Right atrium auricular region (tissue), 2 donors: ENCODE results near the gene RC3H1. TPM values are rescaled to one million over a fixed set of nuclear protein-coding genes. Genes with fewer than 3 reads are reported as not detected.
"Not testable (repeated sequence)": the region's sequence is repeated elsewhere in the genome, so short reads cannot be mapped to it uniquely, and the experiment has no call there.

Experiments used
- DNase-seq: peaks from one replicate; pipeline ENCODE4 v3.0.0-alpha.2; 2019; ENCODE audit warnings: low spot score
- H3K27ac ChIP-seq, 2 donors: fragments of 200-600 bp; sonication (generic); 1 replicate in 1 of 2; 2 replicates in 1 of 2; pipeline ENCODE4 v1.5.1; 2016 to 2019
- H3K27me3 ChIP-seq, 2 donors: fragments of 200-600 bp; sonication (generic); one replicate each; pipeline versions ENCODE4 v1.5.1 to v1.6.0; 2017 to 2019
- H3K36me3 ChIP-seq: fragments of 200-600 bp; sonication (generic); one replicate; pipeline ENCODE4 v1.5.1; 2016
- H3K4me1 ChIP-seq, 2 donors: fragments of 200-600 bp; sonication (generic); one replicate each; pipeline versions ENCODE4 v1.5.1 to v1.6.0; 2017 to 2019
- H3K4me3 ChIP-seq, 2 donors: fragments of 200-600 bp; sonication (generic); 1 replicate in 1 of 2; 2 replicates in 1 of 2; pipeline ENCODE4 v1.5.1; 2017 to 2019; ENCODE audit warnings: mild to moderate bottlenecking in 1 of 2, moderate library complexity in 1 of 2
- H3K9me3 ChIP-seq, 2 donors: fragments of 200-600 bp; sonication (generic); one replicate each; pipeline ENCODE4 v1.5.1; 2019
- CTCF ChIP-seq, 2 donors: fragments of 200-600 bp; sonication (generic); IDR thresholded peaks; one replicate each; pipeline ENCODE4 v1.5.1; 2019; ENCODE audit warnings: antibody characterized with exemption in 2 of 2
- total RNA-seq, 2 donors: library from RNA; depleted of rRNA; stranded (reverse); fragments of >200 nt; gene quantifications; one replicate each; pipeline ENCODE4 v1.1.0, GENCODE V29; 2016

Gene RC3H1
- total RNA-seq, 2 donors from 2014 or later = 14.6 to 15.6 TPM

- H3K36me3 ChIP-seq = peaks cover 20% of the 10 kb centered on the region
- H3K4me1 ChIP-seq = no peaks in the 10 kb centered on the region
- no peak overlapping the region for H3K4me3 ChIP-seq
Measured at GRCh38 chr1:173995475-173995874, 26.7 kb downstream of the RC3H1 start.

GRCh38 chr1:173993948-173994347, 28.2 kb downstream of the RC3H1 start:
- H3K9me3 ChIP-seq, H3K4me3 ChIP-seq, H3K27me3 ChIP-seq, DNase-seq, H3K4me1 ChIP-seq, H3K27ac ChIP-seq: not testable (repeated sequence)
- peaks cover 31% of the 10 kb centered on the region for H3K36me3 ChIP-seq

More at GRCh38 chr1:173995475-173995874, 26.7 kb downstream of the RC3H1 start:
- no peak for TF ChIP-seq CTCF (IDR thresholded peaks at IDR 0.05)
- no peaks in the 10 kb centered on the region for H3K9me3 ChIP-seq
- no peaks in the 10 kb centered on the region for H3K27me3 ChIP-seq
- DNase-seq = no peak
- no peak overlapping the region for H3K27ac ChIP-seq

- no peak for TF ChIP-seq CTCF (IDR thresholded peaks at IDR 0.05)
- Histone ChIP-seq H3K27ac (no peak overlapping the region), H3K9me3 (no peaks in the 10 kb centered on the region), H3K36me3 (peaks cover 46% of the 10 kb centered on the region), H3K27me3 (no peaks in the 10 kb centered on the region), H3K4me3 (no peak overlapping the region), H3K4me1 (no peaks in the 10 kb centered on the region)
- no peak for DNase-seq
Measured at GRCh38 chr1:173988068-173988467, 34.1 kb downstream of the RC3H1 start.

GRCh38 chr1:173986951-173987350, 35.2 kb downstream of the RC3H1 start:
- H3K27ac ChIP-seq = no peak overlapping the region

GRCh38 chr1:173970252-173970651, 51.9 kb downstream of the RC3H1 start:
- H3K4me1 ChIP-seq = no peaks in the 10 kb centered on the region
- TF ChIP-seq CTCF (IDR thresholded peaks at IDR 0.05) = no peak
- no peaks in the 10 kb centered on the region for H3K9me3 ChIP-seq
- no peak for DNase-seq
- no peak overlapping the region for H3K4me3 ChIP-seq
- no peaks in the 10 kb centered on the region for H3K27me3 ChIP-seq
- peaks cover 83% of the 10 kb centered on the region for H3K36me3 ChIP-seq
- no peak overlapping the region for H3K27ac ChIP-seq

More at GRCh38 chr1:173986951-173987350, 35.2 kb downstream of the RC3H1 start:
- no peaks in the 10 kb centered on the region for H3K27me3 ChIP-seq
- H3K4me3 ChIP-seq = no peak overlapping the region
- H3K9me3 ChIP-seq = no peaks in the 10 kb centered on the region
- H3K36me3 ChIP-seq = peaks cover 48% of the 10 kb centered on the region
- no peak for DNase-seq
- TF ChIP-seq CTCF (IDR thresholded peaks at IDR 0.05) = no peak
- no peaks in the 10 kb centered on the region for H3K4me1 ChIP-seq

GRCh38 chr1:173965896-173966295, 56.3 kb downstream of the RC3H1 start:
- H3K27me3 ChIP-seq, H3K27ac ChIP-seq, H3K9me3 ChIP-seq, DNase-seq, H3K4me3 ChIP-seq, H3K4me1 ChIP-seq: not testable (repeated sequence)
- H3K36me3 ChIP-seq = peaks cover 76% of the 10 kb centered on the region

- Histone ChIP-seq H3K9me3 (no peaks in the 10 kb centered on the region), H3K4me1 (no peaks in the 10 kb centered on the region), H3K4me3 (no peak overlapping the region), H3K36me3 (peaks cover 78% of the 10 kb centered on the region), H3K27me3 (no peaks in the 10 kb centered on the region), H3K27ac (no peak overlapping the region)
- DNase-seq = no peak
- TF ChIP-seq CTCF (IDR thresholded peaks at IDR 0.05) = no peak
Measured at GRCh38 chr1:173963477-173963876, 58.7 kb downstream of the RC3H1 start.
